HUDEP-2 (cell line): ENCODE results near the gene KLHL30.

Source experiments
- DNase-seq, 76 experiments: peaks; one replicate each; lab custom pipeline; 2025; ENCODE audit not compliant: unreplicated experiment in 76 of 76; lab: John Stamatoyannopoulos, UW

Gene KLHL30

GRCh38 chr2:238138331-238139195 lies at the start of gene KLHL30:
TSS of gene KLHL30 (plus strand) at chr2:238138668. CDS start at chr2:238140755, 2,087 bp downstream.
- no peak for DNase-seq

- no peak for DNase-seq
Measured at GRCh38 chr2:238090887-238091286, 47.6 kb upstream of the KLHL30 start.

- DNase-seq: no peak
Measured at GRCh38 chr2:238091436-238092060, 46.9 kb upstream of the KLHL30 start.

GRCh38 chr2:238092486-238093035 lies 45.9 kb upstream of the KLHL30 start:
- DNase-seq: no peak

GRCh38 chr2:238093181-238094140 lies 45.0 kb upstream of the KLHL30 start:
- no peak for DNase-seq

- DNase-seq: no peak
Measured at GRCh38 chr2:238094438-238095022, 43.9 kb upstream of the KLHL30 start.

GRCh38 chr2:238095143-238095542 lies 43.3 kb upstream of the KLHL30 start:
- no peak for DNase-seq

GRCh38 chr2:238096311-238097011 lies 42.0 kb upstream of the KLHL30 start:
- DNase-seq: no peak

GRCh38 chr2:238097201-238097987 lies 41.1 kb upstream of the KLHL30 start:
- no peak for DNase-seq

GRCh38 chr2:238097988-238098871 lies 40.2 kb upstream of the KLHL30 start:
- peak in 74 of 76 experiments; percentile 30 to 94 (median 82) for DNase-seq

- no peak for DNase-seq
Measured at GRCh38 chr2:238098901-238099713, 39.4 kb upstream of the KLHL30 start.

- DNase-seq: no peak
Measured at GRCh38 chr2:238099714-238100048, 38.8 kb upstream of the KLHL30 start.

- DNase-seq: peak in 66 of 76 experiments; percentile 9 to 76 (median 56)
Measured at GRCh38 chr2:238100049-238100820, 38.2 kb upstream of the KLHL30 start, which contains the start of gene ESPNL. TSS of gene ESPNL (plus strand) at chr2:238100340. CDS start at chr2:238100420, 80 bp downstream.

GRCh38 chr2:238100821-238101771 lies 37.4 kb upstream of the KLHL30 start:
- DNase-seq: no peak
